Astrocyte (in vitro differentiated cells and primary cell): ENCODE measurements around the gene SDK1. TPM values are rescaled to one million over a fixed set of nuclear protein-coding genes. Genes with fewer than 3 reads are reported as not detected.

Source experiments
- DNase-seq: peaks from one replicate; pipeline ENCODE4 v3.0.0-alpha.2; 2010; ENCODE audit warnings: low read depth
- FAIRE-seq: peaks from 2 replicates; lab custom pipeline; 2011; peaks lifted over from hg19 to GRCh38; lab: Jason Lieb, UNC
- H2AFZ ChIP-seq: 2 replicates; pipeline ENCODE4 v1.6.0; 2012; ENCODE audit warnings: low read depth, low read length, inconsistent platforms
- H3K27ac ChIP-seq: 2 replicates; pipeline ENCODE4 v1.5.1; 2011; ENCODE audit warnings: low read depth, low read length, inconsistent platforms
- H3K27me3 ChIP-seq: 2 replicates; pipeline ENCODE4 v1.6.0; 2011; ENCODE audit warnings: low read length, inconsistent platforms; ENCODE audit not compliant: insufficient read depth
- H3K36me3 ChIP-seq: 2 replicates; pipeline ENCODE4 v1.5.1; 2011; ENCODE audit warnings: low read length, inconsistent platforms; ENCODE audit not compliant: insufficient read depth
- H3K4me1 ChIP-seq: 2 replicates; pipeline ENCODE4 v1.5.1; 2011; ENCODE audit warnings: low read length, inconsistent platforms; ENCODE audit not compliant: insufficient read depth
- H3K4me2 ChIP-seq: 2 replicates; pipeline ENCODE4 v1.6.0; 2012; ENCODE audit warnings: low read length, inconsistent platforms
- H3K4me3 ChIP-seq: 2 replicates; pipeline ENCODE4 v1.5.1; 2011; ENCODE audit warnings: low read depth, mild to moderate bottlenecking, low read length, inconsistent platforms; ENCODE audit not compliant: insufficient read depth
- H3K79me2 ChIP-seq: 2 replicates; pipeline ENCODE4 v1.6.0; 2012; ENCODE audit warnings: mild to moderate bottlenecking, low read length, inconsistent platforms; ENCODE audit not compliant: insufficient read depth
- H3K9ac ChIP-seq: 2 replicates; pipeline ENCODE4 v1.6.0; 2012; ENCODE audit warnings: mild to moderate bottlenecking, low read length, inconsistent platforms
- H3K9me3 ChIP-seq: 2 replicates; pipeline ENCODE4 v1.5.1; 2012; ENCODE audit warnings: low read depth, mild to moderate bottlenecking, low read length, inconsistent platforms; ENCODE audit not compliant: insufficient read depth
- H4K20me1 ChIP-seq: 2 replicates; pipeline ENCODE4 v1.6.0; 2012; ENCODE audit warnings: low read length, inconsistent platforms; ENCODE audit not compliant: insufficient read depth
- H3K27ac Mint-ChIP-seq: one replicate; pipeline ENCODE4 v1.8.0; 2021; ENCODE audit warnings: mild to moderate bottlenecking, mixed read lengths; ENCODE audit not compliant: unreplicated experiment
- H3K27me3 Mint-ChIP-seq: one replicate; pipeline ENCODE4 v1.8.0; 2021; ENCODE audit warnings: low read depth, mixed read lengths; ENCODE audit not compliant: unreplicated experiment
- H3K36me3 Mint-ChIP-seq: one replicate; pipeline ENCODE4 v1.8.0; 2021; ENCODE audit warnings: low read depth, mixed read lengths; ENCODE audit not compliant: unreplicated experiment
- H3K4me1 Mint-ChIP-seq: one replicate; pipeline ENCODE4 v1.8.0; 2021; ENCODE audit warnings: low read depth, mixed read lengths; ENCODE audit not compliant: unreplicated experiment
- H3K4me3 Mint-ChIP-seq: one replicate; pipeline ENCODE4 v1.8.0; 2021; ENCODE audit warnings: mild to moderate bottlenecking, moderate library complexity, mixed read lengths; ENCODE audit not compliant: unreplicated experiment
- H3K9me3 Mint-ChIP-seq: one replicate; pipeline ENCODE4 v1.8.0; 2021; ENCODE audit warnings: mild to moderate bottlenecking, mixed read lengths; ENCODE audit not compliant: unreplicated experiment
- CTCF ChIP-seq: IDR thresholded peaks from 2 replicates; pipeline ENCODE4 v1.5.1; 2011; ENCODE audit warnings: low read depth, mild to moderate bottlenecking, inconsistent platforms, low read length, moderate library complexity; ENCODE audit not compliant: insufficient read depth
- EZH2 ChIP-seq: IDR thresholded peaks from 2 replicates; pipeline ENCODE4 v1.6.1; 2012; ENCODE audit warnings: mild to moderate bottlenecking, low read length, inconsistent platforms; ENCODE audit not compliant: insufficient read depth
- total RNA-seq: library from RNA; stranded (reverse); gene quantifications from 2 replicates; pipeline ENCODE4 v1.2.1, GENCODE V29; 2021

SDK1 gene
- total RNA-seq, 1 donor from 2014 or later, result 4.2 TPM

- H3K4me2 ChIP-seq, result no peak overlapping the region
- no peaks in the 10 kb centered on the region for H3K4me1 ChIP-seq
- peaks cover 9% of the 10 kb centered on the region for H3K9me3 Mint-ChIP-seq
- peaks cover 12% of the 10 kb centered on the region for H3K27me3 Mint-ChIP-seq
- no peak overlapping the region for H3K27ac ChIP-seq
- H3K4me3 Mint-ChIP-seq, result no peak overlapping the region
- no peak overlapping the region for H2AFZ ChIP-seq
- no peaks in the 10 kb centered on the region for H3K36me3 Mint-ChIP-seq
- DNase-seq, result no peak
- no peak overlapping the region for H3K27ac Mint-ChIP-seq
- no peak for FAIRE-seq
- H4K20me1 ChIP-seq, result no peaks in the 10 kb centered on the region
- TF ChIP-seq EZH2 (no peak), CTCF (no peak)
- no peak overlapping the region for H3K4me3 ChIP-seq
- no peaks in the 10 kb centered on the region for H3K27me3 ChIP-seq
- H3K9ac ChIP-seq, result no peak overlapping the region
- no peaks in the 10 kb centered on the region for H3K9me3 ChIP-seq
- H3K79me2 ChIP-seq, result no peaks in the 10 kb centered on the region
- H3K4me1 Mint-ChIP-seq, result no peaks in the 10 kb centered on the region
- H3K36me3 ChIP-seq, result no peaks in the 10 kb centered on the region
Observed at GRCh38 chr7:3998060-3998459, 697.0 kb downstream of the SDK1 start.

- no peak for TF ChIP-seq CTCF
- no peak for TF ChIP-seq EZH2
- Mint-ChIP-seq H3K27ac (no peak overlapping the region), H3K4me3 (no peak overlapping the region), H3K9me3 (peaks cover 2% of the 10 kb centered on the region), H3K36me3 (no peaks in the 10 kb centered on the region), H3K27me3 (peaks cover 12% of the 10 kb centered on the region), H3K4me1 (no peaks in the 10 kb centered on the region)
- Histone ChIP-seq H3K4me3 (no peak overlapping the region), H3K9ac (no peak overlapping the region), H3K27me3 (no peaks in the 10 kb centered on the region), H3K9me3 (no peaks in the 10 kb centered on the region), H4K20me1 (no peaks in the 10 kb centered on the region), H3K4me1 (no peaks in the 10 kb centered on the region), H3K36me3 (no peaks in the 10 kb centered on the region), H3K4me2 (no peak overlapping the region), H3K27ac (no peak overlapping the region), H3K79me2 (no peaks in the 10 kb centered on the region), H2AFZ (no peak overlapping the region)
- no peak for FAIRE-seq
- DNase-seq, result no peak
Observed at GRCh38 chr7:4000139-4000538, 699.1 kb downstream of the SDK1 start.

DNA sequence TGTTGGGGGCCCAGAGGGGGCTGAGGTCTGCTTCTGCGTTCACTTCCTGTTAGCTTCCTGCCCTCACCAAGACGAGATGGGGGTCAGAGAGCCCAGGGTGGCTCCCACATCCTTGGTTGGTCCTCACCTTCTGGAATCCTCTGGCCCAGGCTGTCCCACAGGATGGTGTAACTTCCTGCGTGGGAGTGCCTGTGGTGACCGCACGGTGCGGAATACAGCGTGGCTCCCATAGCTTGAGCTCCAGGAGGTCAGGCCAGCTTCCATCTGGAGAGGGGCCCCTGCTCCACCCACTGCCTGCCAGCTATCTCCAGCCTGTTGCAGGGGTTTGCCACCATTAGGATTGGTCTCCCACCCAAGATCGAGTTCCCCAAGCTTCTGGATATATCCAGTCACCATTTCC lies 699.9 kb downstream of the SDK1 start:
- H3K27me3 ChIP-seq, result no peaks in the 10 kb centered on the region
- H3K36me3 ChIP-seq, result no peaks in the 10 kb centered on the region
- H2AFZ ChIP-seq, result no peak overlapping the region
- no peak overlapping the region for H3K4me3 Mint-ChIP-seq
- no peak for DNase-seq
- no peaks in the 10 kb centered on the region for H3K4me1 ChIP-seq
- no peak overlapping the region for H3K9ac ChIP-seq
- H3K27ac Mint-ChIP-seq, result no peak overlapping the region
- H3K79me2 ChIP-seq, result no peaks in the 10 kb centered on the region
- H3K27me3 Mint-ChIP-seq, result peaks cover 12% of the 10 kb centered on the region
- TF ChIP-seq EZH2 (no peak), CTCF (no peak)
- no peak overlapping the region for H3K27ac ChIP-seq
- no peak for FAIRE-seq
- no peaks in the 10 kb centered on the region for H3K36me3 Mint-ChIP-seq
- no peaks in the 10 kb centered on the region for H3K9me3 Mint-ChIP-seq
- no peaks in the 10 kb centered on the region for H4K20me1 ChIP-seq
- H3K4me3 ChIP-seq, result no peak overlapping the region
- H3K9me3 ChIP-seq, result no peaks in the 10 kb centered on the region
- no peaks in the 10 kb centered on the region for H3K4me1 Mint-ChIP-seq
- H3K4me2 ChIP-seq, result no peak overlapping the region
